SK-N-MC (cell line): ENCODE data around the gene NEAT1.
"Not testable (repeated sequence)": the region's sequence is repeated elsewhere in the genome, so short reads cannot be mapped to it uniquely, and the experiment has no call there.

Experiments
- DNase-seq: peaks from one replicate; pipeline ENCODE4 v3.0.0-alpha.2; 2011; ENCODE audit warnings: low read depth, low spot score
- H3K27ac ChIP-seq: fragments of 200-600 bp; sonication (generic); 2 replicates; pipeline ENCODE4 v1.5.1; 2016; ENCODE audit warnings: mixed run types
- H3K36me3 ChIP-seq: fragments of 200-600 bp; sonication (generic); 2 replicates; pipeline ENCODE4 v1.6.1; 2017; ENCODE audit warnings: antibody characterized with exemption, low read length, mixed read lengths; ENCODE audit not compliant: insufficient read depth
- H3K4me3 ChIP-seq: fragments of 200-600 bp; sonication (generic); 2 replicates; pipeline ENCODE4 v1.5.1; 2016
- H3K9ac ChIP-seq: fragments of 200-600 bp; sonication (generic); 2 replicates; pipeline ENCODE4 v1.8.0; 2017; ENCODE audit warnings: mixed run types, mixed read lengths; ENCODE audit not compliant: insufficient read length
- H3K9me3 ChIP-seq: fragments of 200-600 bp; sonication (generic); 2 replicates; pipeline ENCODE4 v1.6.1; 2017; ENCODE audit warnings: low read depth, mild to moderate bottlenecking, antibody characterized with exemption, low read length, moderate library complexity, mixed read lengths
- EZH2 ChIP-seq: fragments of 200-600 bp; sonication (generic); IDR thresholded peaks from one replicate; pipeline ENCODE4 v1.6.1; 2017; ENCODE audit warnings: antibody characterized with exemption
- FOXP2 ChIP-seq: optimal IDR thresholded peaks from 2 replicates; pipeline ENCODE3; 2011; ENCODE audit warnings: mild to moderate bottlenecking, moderate library complexity; ENCODE audit not compliant: insufficient read depth; ENCODE audit errors: extremely low read length, control extremely low read depth
- POLR2AphosphoS5 ChIP-seq: IDR thresholded peaks from 2 replicates; pipeline ENCODE4 v1.6.1; 2012; ENCODE audit warnings: mild to moderate bottlenecking, low read depth, low read length, borderline replicate concordance

NEAT1 gene

GRCh38 chr11:65456418-65456817 lies 33.8 kb downstream of the NEAT1 start:
- H3K9me3 ChIP-seq = no peaks in the 10 kb centered on the region
- H3K27ac ChIP-seq = peak overlapping the region; percentile 62
- no peak overlapping the region for H3K9ac ChIP-seq
- no peaks in the 10 kb centered on the region for H3K36me3 ChIP-seq
- TF ChIP-seq FOXP2 (no peak), EZH2 (no peak), POLR2AphosphoS5 (no peak)
- H3K4me3 ChIP-seq = no peak overlapping the region
- no peak for DNase-seq

- TF ChIP-seq POLR2AphosphoS5 = no peak
- TF ChIP-seq EZH2 = no peak
- no peak for TF ChIP-seq FOXP2
- Histone ChIP-seq H3K9ac (no peak overlapping the region), H3K9me3 (no peaks in the 10 kb centered on the region), H3K36me3 (no peaks in the 10 kb centered on the region), H3K27ac (no peak overlapping the region), H3K4me3 (no peak overlapping the region)
- no peak for DNase-seq
These were observed 37.0 kb downstream of the NEAT1 start for GRCh38 chr11:65459552-65459951.

GRCh38 chr11:65465471-65465870 lies 42.9 kb downstream of the NEAT1 start:
- not testable (repeated sequence) for H3K9ac ChIP-seq, H3K27ac ChIP-seq, DNase-seq, H3K9me3 ChIP-seq, H3K36me3 ChIP-seq, H3K4me3 ChIP-seq

- not testable (repeated sequence) for H3K4me3 ChIP-seq, H3K9ac ChIP-seq, H3K9me3 ChIP-seq, H3K27ac ChIP-seq, H3K36me3 ChIP-seq, DNase-seq
These were observed 44.7 kb downstream of the NEAT1 start for GRCh38 chr11:65467306-65467705.

GRCh38 chr11:65468874-65469333 lies 46.3 kb downstream of the NEAT1 start:
- Histone ChIP-seq H3K9ac (no peak overlapping the region), H3K27ac (no peak overlapping the region), H3K4me3 (no peak overlapping the region), H3K9me3 (no peaks in the 10 kb centered on the region), H3K36me3 (no peaks in the 10 kb centered on the region)
- TF ChIP-seq POLR2AphosphoS5 = no peak
- no peak for TF ChIP-seq FOXP2
- no peak for TF ChIP-seq EZH2
- DNase-seq = no peak

- DNase-seq = no peak
- no peak overlapping the region for H3K9ac ChIP-seq
These were observed 47.9 kb downstream of the NEAT1 start for GRCh38 chr11:65470433-65471049.

GRCh38 chr11:65471447-65471891 lies 48.9 kb downstream of the NEAT1 start:
- peak overlapping the region; percentile 53 for H3K9ac ChIP-seq
- no peak for DNase-seq
- peak overlapping the region; percentile 67; the same call in 1 of the 2 replicates for H3K27ac ChIP-seq

More at GRCh38 chr11:65470433-65471049, 47.9 kb downstream of the NEAT1 start:
- no peak overlapping the region for H3K4me3 ChIP-seq
- TF ChIP-seq POLR2AphosphoS5 (no peak), FOXP2 (no peak), EZH2 (no peak)
- no peak overlapping the region for H3K27ac ChIP-seq
- no peaks in the 10 kb centered on the region for H3K36me3 ChIP-seq
- H3K9me3 ChIP-seq = no peaks in the 10 kb centered on the region

GRCh38 chr11:65472588-65473277 lies 50.1 kb downstream of the NEAT1 start:
- not testable (repeated sequence) for H3K27ac ChIP-seq, H3K9me3 ChIP-seq, H3K4me3 ChIP-seq, DNase-seq, H3K36me3 ChIP-seq, H3K9ac ChIP-seq

More at GRCh38 chr11:65471447-65471891, 48.9 kb downstream of the NEAT1 start:
- Histone ChIP-seq H3K9me3 (no peaks in the 10 kb centered on the region), H3K36me3 (no peaks in the 10 kb centered on the region), H3K4me3 (no peak overlapping the region)
- TF ChIP-seq FOXP2 (no peak), POLR2AphosphoS5 (no peak), EZH2 (no peak)

GRCh38 chr11:65473278-65473860 lies 50.8 kb downstream of the NEAT1 start:
- Histone ChIP-seq H3K9ac (no peak overlapping the region), H3K27ac (peak overlapping the region; percentile 25; the same call in 1 of the 2 replicates), H3K9me3 (no peaks in the 10 kb centered on the region), H3K4me3 (no peak overlapping the region), H3K36me3 (no peaks in the 10 kb centered on the region)
- no peak for DNase-seq
- no peak for TF ChIP-seq EZH2
- TF ChIP-seq POLR2AphosphoS5 = no peak
- TF ChIP-seq FOXP2 = no peak
